ENCODE data around the gene COPA.
"Not testable (repeated sequence)": the region's sequence is repeated elsewhere in the genome, so short reads cannot be mapped to it uniquely, and the experiment has no call there.

COPA gene

DNA sequence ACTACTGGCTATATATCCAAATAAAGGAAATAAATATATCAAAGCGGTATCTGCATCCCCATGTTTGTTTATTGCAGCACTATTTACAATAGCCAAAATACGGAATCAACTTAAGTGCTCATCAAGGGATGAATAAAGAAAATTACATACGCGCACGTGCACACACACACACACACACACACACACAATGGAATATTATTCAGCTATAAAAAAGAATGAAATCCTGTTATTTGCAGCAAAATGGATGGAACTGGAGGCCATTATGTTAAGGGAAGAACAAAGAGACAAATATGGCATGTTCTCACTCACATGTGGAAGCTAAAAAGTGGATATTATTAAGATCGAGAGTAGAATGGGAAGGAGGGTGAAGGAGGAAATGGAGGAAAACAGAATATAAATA lies 20.2 kb downstream of the COPA start:
- DNase-seq = no peak

DNA sequence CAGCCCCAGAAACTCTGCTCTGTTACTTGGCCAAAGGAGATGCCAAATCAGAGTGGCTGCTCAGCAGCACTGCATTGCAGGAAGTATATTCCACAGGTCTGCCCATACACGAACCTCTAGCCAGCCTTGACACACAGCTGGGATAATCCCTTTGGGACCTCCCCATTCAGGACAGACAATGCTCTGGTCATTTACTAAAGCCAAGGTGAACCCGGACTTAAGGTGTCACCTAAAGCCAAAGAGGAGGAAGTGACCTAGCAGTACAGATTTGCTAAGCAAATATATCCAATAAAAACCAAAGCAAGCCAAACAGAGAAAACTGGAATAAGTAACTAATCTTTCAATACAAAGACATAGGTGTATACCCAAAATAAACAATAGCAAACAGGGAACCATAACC lies 27.7 kb downstream of the COPA start:
- DNase-seq = no peak

DNA sequence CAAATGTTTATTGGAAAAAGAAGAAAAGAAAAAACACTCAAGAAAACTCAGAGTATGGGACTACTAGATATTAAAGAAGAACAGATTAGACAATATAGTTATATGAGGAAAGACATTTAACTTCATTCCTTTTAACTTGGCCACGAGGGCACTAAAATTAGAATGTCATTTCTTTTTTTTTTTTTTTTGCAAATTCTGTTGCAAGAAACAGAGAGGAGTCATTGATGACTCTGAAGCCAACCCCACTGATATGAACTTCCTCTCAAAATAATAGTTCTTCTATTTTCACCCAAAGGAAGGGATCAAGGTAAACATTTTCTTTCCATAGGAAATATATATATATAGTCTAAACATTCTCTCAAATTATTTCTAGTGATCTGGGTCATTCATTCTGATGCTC lies 33.5 kb downstream of the COPA start:
- DNase-seq = no peak

DNA sequence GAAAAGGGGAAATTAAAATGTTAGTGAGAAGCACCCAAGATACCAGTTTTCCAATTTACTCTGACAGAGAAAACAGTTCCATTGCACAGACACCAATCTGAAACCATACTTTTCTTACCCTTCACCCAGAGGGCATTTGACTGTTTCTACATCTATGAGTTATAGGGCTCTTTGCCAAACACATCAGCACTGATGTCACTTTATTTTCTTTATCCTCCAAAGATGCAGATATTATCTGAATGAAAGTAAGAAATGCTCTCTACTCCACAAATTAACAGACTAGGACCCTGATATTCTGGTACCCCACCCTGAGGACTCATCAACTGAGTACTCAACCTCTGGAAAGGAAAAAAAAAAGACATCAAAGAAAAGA lies 33.9 kb downstream of the COPA start:
- no peak for DNase-seq

DNA sequence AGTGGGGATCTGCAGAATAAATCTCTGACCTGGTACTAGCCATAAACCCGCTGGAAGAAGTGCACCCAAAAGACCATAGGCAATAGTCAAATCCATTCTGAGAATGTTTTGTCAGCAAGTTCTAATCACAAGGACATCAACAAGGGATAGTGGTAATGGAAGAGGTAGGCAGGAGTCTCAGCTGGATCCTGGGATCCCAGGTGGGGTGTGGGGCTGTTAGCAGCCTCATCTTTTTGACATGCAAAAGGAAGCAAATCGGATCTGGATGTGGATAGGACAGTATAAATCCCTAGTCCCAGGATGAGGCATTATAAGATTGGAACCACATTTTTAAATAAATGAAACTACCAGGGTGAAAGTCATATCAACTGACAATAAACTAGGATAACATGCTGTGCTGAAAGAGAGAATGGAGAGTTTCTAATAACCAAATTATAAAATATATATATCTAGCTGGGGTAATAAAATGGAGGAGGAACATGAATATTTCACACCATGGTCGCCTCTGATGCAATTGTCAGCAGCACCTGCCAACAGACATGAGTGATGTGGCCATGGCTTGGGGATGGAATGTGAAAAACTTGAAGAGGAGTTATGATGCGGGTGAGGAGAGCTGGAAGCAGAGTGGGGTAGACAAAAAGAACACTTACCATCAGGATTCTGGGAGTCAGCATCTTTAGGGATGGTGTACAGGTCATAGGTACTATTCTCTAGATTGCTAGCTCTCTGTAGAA lies 34.4 kb downstream of the COPA start:
- DNase-seq = no peak

DNA sequence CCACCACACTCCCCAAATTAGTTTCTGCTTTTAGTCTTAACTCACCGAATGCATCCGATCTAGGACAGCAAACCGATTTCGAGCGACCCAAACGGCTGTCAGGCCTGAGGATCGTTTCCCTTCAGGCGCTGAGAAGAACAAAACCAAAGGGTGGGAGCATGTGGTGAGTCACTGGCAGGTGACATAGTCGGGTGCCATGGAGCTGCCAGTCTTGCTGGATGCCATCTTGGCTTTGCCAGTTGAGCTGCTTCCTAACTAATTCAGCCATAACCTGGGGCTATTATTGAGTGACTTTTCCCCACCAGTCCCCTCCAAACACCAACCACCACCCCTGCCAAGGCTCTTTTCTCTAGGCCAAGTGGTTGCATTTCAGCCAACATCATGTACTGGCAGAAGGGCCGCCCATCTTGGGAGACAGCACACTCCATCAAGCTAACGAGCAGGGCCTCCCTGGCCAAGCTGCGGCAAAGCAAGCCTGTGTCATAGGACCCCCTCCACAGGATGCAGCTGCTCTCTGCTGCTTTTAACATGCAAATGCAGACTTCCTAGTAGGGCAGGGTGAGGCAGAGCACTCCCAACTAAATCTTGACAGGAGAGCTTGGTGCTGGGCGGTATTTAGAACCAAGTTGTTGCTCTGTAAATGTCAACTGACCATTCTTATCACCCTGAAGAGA lies 35.8 kb downstream of the COPA start:
- no peak for DNase-seq

DNA sequence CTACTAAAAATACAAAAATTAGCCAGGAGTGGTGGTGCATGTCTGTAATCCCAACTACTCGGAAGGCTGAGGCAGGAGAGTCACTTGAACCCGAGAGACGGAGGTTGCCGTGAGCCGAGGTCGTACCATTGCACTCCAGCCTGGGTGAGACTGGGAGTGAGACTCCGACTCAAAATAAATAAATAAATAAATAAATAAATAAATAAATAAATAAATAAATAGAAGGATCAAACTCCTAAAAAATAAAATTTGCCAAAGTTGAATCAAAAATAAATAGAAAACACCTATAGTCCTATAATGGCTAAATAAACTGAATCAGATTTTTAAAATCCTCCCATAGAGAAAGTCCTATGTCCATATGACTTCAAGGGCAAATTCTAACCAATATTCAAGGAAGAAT lies 42.9 kb downstream of the COPA start:
- DNase-seq = no peak

DNA sequence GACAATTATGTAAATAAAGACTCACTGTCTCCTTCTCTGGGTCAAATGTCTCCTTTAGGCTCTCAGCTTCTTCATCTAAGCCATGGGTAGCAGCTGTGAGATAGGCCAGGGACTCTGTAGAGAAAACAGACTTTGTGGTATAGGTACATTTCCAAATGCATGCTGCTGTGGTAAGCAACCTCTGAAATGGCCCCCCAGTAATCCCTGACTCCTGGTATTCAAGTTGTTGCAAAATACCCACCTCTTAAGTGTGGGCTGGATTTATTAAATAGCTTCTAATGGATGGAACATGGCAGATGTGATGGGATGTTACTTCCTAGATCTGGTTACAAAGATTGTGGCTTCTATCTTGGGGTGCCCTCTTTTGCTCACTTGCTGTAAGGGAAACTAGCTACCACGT lies 47.0 kb downstream of the COPA start:
- no peak for DNase-seq

DNA sequence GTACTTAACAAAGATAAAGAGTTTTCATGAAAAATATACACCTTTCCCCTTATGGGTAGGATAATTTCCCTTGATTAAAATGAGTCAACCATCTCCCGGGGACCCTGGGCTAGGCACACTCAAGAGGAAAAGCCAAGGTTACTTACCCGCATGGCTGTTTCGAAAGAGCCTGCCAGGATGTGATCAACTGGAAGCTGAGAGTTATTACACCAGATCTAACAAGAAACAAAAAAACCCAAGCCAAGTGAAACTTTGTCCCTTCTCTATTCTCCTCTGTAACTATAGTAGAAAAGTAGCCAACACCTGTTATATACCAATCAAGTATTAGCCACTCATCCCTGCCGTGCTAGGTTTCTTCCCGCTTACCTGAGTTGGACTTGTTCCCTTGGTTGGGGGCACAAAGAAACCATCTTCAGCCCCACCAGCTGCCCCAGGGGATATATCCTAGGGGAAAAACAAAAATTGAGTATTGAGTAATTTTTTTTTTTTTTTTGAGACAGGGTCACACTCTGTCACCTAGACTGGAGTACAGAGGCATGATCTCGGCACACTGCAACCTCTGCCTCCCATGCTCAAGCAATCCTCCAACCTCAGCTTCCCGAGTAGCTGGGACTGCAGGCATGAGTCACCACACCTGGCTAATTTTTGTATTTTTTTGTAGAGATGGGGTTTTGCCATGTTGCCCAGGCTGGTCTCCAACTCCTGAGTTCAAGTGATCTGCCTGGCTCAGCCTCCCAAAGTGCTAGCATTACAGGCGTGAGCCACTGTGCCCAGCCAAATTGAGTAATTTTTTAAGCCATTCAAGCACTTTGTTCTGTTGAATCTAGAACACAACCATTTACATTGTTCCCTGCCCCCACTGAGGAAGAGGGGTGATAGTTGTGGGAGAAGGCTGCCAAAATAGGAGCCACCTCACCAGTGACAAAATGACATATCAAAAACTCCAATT lies 49.8 kb downstream of the COPA start:
- no peak for DNase-seq

DNA sequence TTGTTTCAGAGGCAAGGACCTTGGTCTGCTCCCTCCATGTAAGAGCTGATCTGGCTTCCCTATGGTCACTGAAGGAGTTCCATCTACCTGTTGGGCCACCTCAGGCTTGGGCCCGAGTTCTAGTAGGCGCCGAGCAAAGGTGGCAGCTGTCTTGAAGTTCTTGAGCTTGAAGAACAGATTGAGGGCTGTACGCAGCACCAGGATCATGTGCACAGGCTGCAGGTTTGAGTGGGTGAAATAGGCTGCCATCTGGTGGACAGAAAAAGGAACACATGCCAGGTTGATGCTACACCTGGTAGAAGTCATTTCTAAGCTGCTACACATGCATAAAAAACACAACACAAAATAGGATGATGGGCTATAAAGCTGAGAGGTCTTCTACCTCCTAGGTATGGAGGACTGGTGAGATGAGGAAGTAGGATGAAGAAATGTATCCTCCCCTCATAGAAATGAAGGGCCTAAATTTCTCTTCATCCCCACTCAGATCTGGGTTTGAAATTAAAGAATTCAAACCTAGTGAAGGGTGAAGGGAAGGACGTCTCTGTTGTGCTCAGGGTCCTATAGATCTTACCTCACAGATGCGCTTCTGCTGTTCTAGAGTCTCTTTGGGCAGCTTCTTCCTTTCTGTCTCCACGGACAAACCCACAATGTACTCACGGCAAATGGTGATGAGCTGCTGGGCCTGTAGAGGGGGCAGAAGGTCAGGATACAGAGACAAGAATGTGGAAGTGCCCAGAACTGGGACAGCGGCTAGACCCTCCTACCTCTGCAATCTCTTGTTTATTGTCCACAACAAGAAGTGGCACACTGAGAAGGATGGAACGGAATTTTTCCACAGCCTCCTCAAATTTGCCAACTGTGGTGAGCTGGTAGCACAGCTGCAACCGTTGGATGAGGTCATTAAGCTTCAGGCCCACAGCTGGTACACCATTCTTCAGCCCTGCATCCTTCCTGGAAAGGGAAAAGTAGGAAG lies 51.5 kb downstream of the COPA start:
- peak; percentile 54 for DNase-seq

DNA sequence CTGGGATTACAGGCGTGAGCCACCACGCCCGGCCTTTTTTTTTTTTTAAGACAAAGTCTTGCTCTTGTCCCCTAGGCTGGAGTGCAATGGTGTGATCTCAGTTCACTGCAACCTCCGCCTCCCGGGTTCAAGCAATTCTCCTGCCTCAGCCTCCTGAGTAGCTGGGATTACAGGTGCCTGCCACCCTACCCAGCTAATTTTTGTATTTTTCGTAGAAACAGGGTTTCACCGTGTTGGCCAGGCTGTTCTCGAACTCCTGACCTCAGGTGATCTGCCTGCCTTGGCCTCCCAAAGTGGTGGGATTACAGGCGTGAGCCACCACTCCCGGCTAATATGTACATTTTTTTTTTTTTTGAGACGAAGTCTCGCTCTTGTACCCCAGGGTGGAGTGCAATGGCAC lies 55.3 kb downstream of the COPA start:
- DNase-seq = not testable (repeated sequence)

DNA sequence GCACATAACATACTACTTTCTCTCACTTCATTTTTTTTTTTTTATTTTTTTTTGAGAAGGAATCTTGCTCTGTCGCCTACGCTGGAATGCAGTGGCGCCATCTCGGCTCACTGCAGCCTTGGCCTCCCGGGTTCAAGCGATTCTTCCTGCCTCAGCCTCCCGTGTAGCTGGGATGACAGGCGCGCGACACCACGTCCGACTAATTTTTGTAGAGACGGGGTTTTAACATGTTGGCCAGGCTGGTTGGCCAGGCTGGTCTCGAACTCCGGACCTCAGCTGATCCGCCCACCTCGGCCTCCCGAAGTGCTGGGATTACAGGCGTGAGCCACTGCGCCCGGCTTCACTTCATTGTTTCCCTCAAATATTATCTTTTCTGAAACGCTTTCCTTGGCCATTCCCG lies 57.5 kb downstream of the COPA start:
- DNase-seq = no peak

DNA sequence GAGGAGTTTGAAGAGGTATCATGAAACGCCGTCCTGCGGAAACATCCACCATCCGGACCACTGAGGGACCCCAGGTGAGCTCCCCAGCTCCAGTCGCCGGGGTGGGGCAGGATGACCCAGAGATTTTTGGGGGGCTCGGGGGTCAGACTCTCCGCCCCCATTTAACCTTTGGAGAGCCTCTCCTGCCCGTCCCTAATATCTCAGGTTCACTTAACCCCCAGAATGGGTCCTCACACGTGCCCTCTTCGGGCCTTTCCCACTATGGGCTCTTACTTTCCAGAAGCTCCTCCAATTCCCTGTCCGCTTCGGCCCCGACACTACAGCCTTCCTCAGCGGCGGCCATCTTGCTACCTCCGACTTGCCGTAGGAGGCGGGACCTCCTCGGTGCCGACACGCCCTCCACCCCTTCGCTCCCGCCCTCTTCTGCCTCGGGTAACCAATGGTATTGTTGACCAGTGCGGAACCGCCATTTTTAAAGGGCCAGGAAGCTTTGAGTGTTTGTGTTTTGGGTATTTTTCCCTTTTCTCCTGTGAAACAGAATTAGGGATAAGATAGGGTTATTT lies 58.2 kb downstream of the COPA start, which contains the start of gene PEX19:
Gene PEX19, minus strand, starts transcription at position 352 of the 563 bp plus-strand sequence. Its CDS starts 9 bp downstream, at position 343.
- peak; percentile 84 for DNase-seq

DNA sequence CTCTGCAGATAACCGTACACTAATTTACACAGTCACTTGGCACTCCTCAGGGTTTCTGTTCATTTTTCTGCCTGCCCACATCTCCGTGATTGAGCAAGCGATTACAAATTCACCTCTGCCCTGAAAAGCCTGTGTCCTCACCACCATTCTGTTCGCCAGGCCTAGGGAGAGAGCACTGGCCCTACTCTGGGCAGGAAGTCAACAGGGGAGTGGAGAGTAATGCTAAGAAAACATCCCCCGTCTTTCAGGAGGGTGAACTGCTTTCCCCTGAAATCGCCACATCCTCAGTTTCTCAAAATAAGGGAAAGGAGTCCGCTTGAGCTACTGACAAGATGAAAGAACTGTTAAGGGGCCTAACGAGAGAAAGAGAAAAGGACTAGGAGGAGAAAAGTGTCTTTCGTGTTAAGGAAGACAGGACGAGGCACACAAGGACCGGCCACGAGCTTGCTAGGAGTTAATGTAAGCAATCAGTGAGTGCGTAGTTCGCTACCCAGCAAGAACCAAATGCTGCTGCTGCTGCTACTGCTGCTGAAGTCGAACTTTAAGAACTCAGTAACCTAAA lies 58.7 kb downstream of the COPA start:
- DNase-seq = no peak

DNA sequence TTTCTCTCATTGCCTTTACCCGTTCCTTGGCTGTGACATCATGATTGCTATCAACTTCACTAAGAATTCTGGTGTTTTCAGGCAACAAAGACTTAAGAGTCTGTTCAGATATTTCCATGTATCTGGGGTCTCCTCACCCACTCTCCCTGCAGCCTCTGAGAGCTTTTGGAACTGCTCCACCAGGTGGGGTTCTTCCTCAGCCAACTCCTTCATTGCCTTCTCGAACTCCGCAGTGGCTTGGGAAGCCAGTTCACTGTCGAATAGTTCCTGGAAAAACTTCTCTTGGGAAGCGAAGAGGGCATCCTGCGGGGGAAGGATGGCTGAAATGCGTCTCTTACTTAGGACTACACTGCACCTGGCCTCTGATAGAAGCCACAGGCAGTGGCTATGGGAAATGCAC lies 60.2 kb downstream of the COPA start:
- DNase-seq = no peak

DNA sequence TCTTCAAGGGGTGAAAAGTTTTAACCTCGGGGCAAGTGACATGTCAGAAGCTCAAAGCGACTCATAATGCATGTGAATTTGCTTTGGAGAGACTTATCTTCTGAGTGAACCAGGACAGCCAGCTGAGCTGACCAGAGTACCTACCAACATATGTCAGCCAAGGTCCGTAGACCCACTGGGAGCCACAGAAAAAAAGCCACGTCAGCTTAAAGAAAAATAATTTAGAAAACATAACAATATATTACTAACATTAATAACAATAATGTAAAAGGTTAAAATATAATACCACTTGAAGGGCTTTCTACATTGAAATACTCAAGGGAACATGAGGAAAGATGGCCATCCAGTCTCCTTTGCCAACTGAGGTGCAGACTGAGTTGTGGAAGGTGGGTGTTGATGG lies 65.1 kb downstream of the COPA start:
- DNase-seq = no peak

DNA sequence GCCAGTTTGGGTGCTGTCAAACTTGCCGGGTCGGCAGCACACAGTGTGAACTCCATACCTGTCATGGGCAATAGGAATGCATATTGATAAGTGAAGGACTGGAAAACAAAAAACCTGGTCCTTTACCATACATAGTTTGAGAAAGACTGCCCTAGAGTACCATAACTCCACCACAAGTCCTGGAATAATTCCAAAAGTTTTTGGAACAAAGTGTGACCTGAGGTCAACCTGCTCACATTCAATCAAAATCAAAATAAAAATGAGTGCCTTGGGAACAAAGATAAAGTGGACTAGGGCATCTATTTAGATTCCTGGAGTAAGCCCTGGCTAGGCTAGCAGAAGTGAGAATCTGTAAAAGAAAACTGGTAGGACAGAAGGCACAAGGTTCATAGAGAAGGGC lies 65.7 kb downstream of the COPA start:
- DNase-seq = no peak

DNA sequence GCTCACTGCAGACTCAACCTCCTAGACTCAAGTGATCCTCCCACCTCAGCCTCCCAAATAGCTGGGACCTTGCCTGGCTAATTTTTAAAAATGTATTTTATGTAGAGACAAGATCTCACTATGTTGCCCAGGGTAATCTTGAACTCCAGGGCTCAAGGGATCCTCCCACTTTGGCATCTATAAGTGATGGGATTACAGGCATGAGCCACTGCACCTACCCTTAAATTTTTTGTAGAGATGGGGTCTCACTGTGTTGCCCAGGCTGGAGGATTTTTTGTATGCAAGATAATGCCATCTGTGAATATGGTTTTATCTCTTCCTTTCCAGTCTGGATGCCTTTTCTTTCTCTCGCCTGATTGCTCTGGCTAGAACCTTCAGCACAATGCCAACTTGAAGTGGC lies 72.0 kb downstream of the COPA start:
- DNase-seq = no peak

DNA sequence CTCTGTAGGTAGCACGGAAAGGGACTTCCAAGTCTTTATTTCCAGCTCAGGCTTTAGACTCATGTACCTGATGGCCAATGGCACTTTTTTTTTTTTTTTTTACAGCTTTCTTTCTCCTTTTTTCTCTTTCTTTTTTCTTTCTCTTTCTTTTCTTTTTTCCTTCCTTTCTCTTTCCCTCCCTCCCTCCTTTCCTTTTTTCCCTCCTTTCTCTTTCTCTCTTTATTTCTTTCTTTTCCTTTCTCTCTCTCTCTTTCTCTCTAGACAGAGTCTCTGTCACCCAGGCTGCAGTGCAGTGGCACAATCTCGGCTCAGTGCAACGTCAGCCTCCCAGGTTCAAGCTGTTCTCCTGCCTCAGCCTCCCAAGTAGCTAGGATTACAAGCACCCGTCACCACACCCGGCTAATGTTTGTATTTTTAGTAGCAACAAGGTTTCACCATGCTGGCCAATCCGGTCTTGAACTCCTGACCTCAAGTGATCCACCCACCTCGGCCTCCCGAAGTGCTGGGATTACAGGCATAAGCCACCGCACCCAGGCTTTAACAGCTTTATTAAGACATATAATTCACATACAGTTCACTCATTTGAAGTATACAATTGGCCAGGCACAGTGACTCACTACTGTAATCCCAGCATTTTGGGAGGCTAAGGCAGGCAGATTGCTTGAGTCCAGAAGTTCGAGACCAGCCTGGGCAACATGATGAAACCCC lies 75.6 kb downstream of the COPA start:
- DNase-seq = no peak

DNA sequence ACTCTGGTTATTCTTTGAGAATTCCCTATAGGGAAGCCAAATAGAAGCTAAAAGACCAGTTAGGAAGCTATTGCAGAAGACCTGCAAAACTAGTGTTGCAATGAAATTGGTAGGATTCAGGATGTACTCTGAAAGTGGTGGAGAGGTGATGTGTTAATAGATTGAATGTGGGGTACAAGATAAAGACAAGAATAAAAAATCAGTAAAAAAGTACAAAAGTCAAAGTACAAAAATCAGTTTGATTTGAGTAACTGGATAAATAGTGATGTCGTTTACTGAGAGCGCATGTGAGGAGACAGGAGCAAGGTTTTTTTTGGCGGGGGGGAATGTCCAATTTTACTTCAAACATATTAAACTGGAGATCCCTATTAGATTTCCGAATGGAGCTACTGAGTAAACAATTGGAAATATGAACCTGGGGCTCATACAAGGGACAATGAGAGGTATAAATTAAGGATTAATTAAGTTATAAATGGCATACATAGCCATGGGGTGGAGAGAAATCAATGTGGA lies 78.2 kb downstream of the COPA start:
- DNase-seq = no peak
